Measurements from ENCODE around the gene MRM1.

- TF ChIP-seq FOXM1 (IDR thresholded peaks at IDR 0.05; ENCODE audit: low read depth) (no peak), FOXM1 (CRISPR knock-in tag; IDR thresholded peaks at IDR 0.05; ENCODE audit: low read depth) (no peak), POLR2AphosphoS5 (IDR thresholded peaks at IDR 0.05; ENCODE audit: control insufficient read depth, insufficient read depth, low read depth, low read length) (no peak), SMARCC2 (IDR thresholded peaks at IDR 0.05; ENCODE audit: low read depth) (no peak), ZNF778 (CRISPR knock-in tag; IDR thresholded peaks at IDR 0.05) (no peak), HES1 (IDR thresholded peaks at IDR 0.05; ENCODE audit: low read depth) (no peak)
Measured at GRCh38 chr17:36586138-36586537, 15.2 kb upstream of the MRM1 start.
